RPMI8226 (cell line): ENCODE measurements around the gene HOXA3.

Experiments
- DNase-seq: peaks from one replicate; pipeline ENCODE4 v3.0.0-alpha.2; 2015

HOXA3 gene

GRCh38 chr7:27151931-27152815, at the start of gene HOXA3:
Gene HOXA3 (minus strand): TSS chr7:27152583. CDS start chr7:27110640, 41,943 bp downstream.
- no peak for DNase-seq

GRCh38 chr7:27201580-27202017, 49.2 kb upstream of the HOXA3 start:
- DNase-seq, result no peak

GRCh38 chr7:27200761-27201579, 48.6 kb upstream of the HOXA3 start:
- DNase-seq, result peak; percentile 30

- DNase-seq, result peak; percentile 34
Observed at GRCh38 chr7:27199849-27200760, 47.7 kb upstream of the HOXA3 start, which contains the start of gene HOXA13. Gene HOXA13 (minus strand): TSS chr7:27200091. CDS start chr7:27200077, 14 bp downstream.

GRCh38 chr7:27198871-27199801, 46.8 kb upstream of the HOXA3 start:
- no peak for DNase-seq

GRCh38 chr7:27198138-27198841, 45.9 kb upstream of the HOXA3 start:
- no peak for DNase-seq

- DNase-seq, result no peak
Observed at GRCh38 chr7:27197137-27198042, 45.0 kb upstream of the HOXA3 start.

- peak; percentile 73 for DNase-seq
Observed at GRCh38 chr7:27196287-27196767, 43.9 kb upstream of the HOXA3 start.

GRCh38 chr7:27194686-27195379, 42.5 kb upstream of the HOXA3 start:
- no peak for DNase-seq

GRCh38 chr7:27194002-27194352, 41.6 kb upstream of the HOXA3 start:
- no peak for DNase-seq

- no peak for DNase-seq
Observed at GRCh38 chr7:27193335-27194001, 41.1 kb upstream of the HOXA3 start.

GRCh38 chr7:27192546-27193334, 40.4 kb upstream of the HOXA3 start:
- no peak for DNase-seq

GRCh38 chr7:27191833-27192545, 39.6 kb upstream of the HOXA3 start:
- DNase-seq, result no peak

GRCh38 chr7:27191161-27191731, 38.9 kb upstream of the HOXA3 start:
- no peak for DNase-seq

GRCh38 chr7:27189997-27190748, 37.8 kb upstream of the HOXA3 start:
- DNase-seq, result no peak
